IMR-90 (cell line): ENCODE data around the gene CD9. TPM values are rescaled to one million over a fixed set of nuclear protein-coding genes. Genes with fewer than 3 reads are reported as not detected.

Experiments
- ATAC-seq: fragments of 200-7000 bp; cut with Tn5 transposase; 2 replicates; pipeline ENCODE4 v1.9.1; 2020; ENCODE audit warnings: low read depth, mild to moderate bottlenecking, moderate library complexity
- BruUV-seq: library from RNA; stranded (reverse); fragments of 400-500 nt; replicated peaks from 2 replicates; lab custom pipeline; 2021; lab: Mats Ljungman, UMichigan
- CTCF ChIA-PET: fragments of 300-600 bp; formaldehyde crosslinking; extraction: SDS; loops from one replicate; lab custom pipeline; 2021; ENCODE audit warnings: antibody characterized with exemption; lab: Yijun Ruan, JAX
- POLR2A ChIA-PET: fragments of 300-600 bp; sonication (Branson Sonifier 250); formaldehyde crosslinking; loops from one replicate; lab custom pipeline; 2022; ENCODE audit warnings: antibody characterized with exemption; ENCODE audit not compliant: unreplicated experiment; lab: Charles Lee
- DNase-seq: peaks from one replicate; pipeline ENCODE4 v3.0.0; 2013
- H2AFZ ChIP-seq: replicated peaks from 2 replicates; pipeline ENCODE3; 2013; ENCODE audit warnings: low read length, mild to moderate bottlenecking; ENCODE audit not compliant: poor library complexity
- H2AK5ac ChIP-seq: 2 replicates; pipeline ENCODE4 v1.6.1; 2013; ENCODE audit warnings: low read depth, low read length, inconsistent platforms
- H2AK9ac ChIP-seq: replicated peaks from 2 replicates; pipeline ENCODE3; 2013; ENCODE audit warnings: mild to moderate bottlenecking, low read depth, low read length, moderate library complexity; ENCODE audit not compliant: poor library complexity
- H2BK120ac ChIP-seq: 2 replicates; pipeline ENCODE4 v1.6.1; 2013; ENCODE audit warnings: low read depth, low read length, inconsistent platforms
- H2BK15ac ChIP-seq: 3 replicates; pipeline ENCODE4 v1.6.1; 2013; ENCODE audit warnings: low read depth, low read length, inconsistent platforms
- H2BK20ac ChIP-seq: 2 replicates; pipeline ENCODE4 v1.6.1; 2013; ENCODE audit warnings: low read depth, mild to moderate bottlenecking, inconsistent platforms, low read length, moderate library complexity
- H2BK5ac ChIP-seq: 2 replicates; pipeline ENCODE4 v1.6.1; 2013; ENCODE audit warnings: mild to moderate bottlenecking, low read depth, low read length, inconsistent platforms; ENCODE audit not compliant: poor library complexity, severe bottlenecking
- H3K14ac ChIP-seq: replicated peaks from 2 replicates; pipeline ENCODE4 v1.6.1; 2013; ENCODE audit warnings: low read depth, low read length, inconsistent platforms
- H3K18ac ChIP-seq: 2 replicates; pipeline ENCODE4 v1.6.1; 2013; ENCODE audit warnings: low read depth, low read length, control low read depth
- H3K23ac ChIP-seq: 2 replicates; pipeline ENCODE4 v1.6.1; 2013; ENCODE audit warnings: low read depth, low read length, inconsistent platforms
- H3K27ac ChIP-seq: 2 replicates; pipeline ENCODE4 v1.5.1; 2013; ENCODE audit warnings: mild to moderate bottlenecking, control low read depth, low read length; ENCODE audit not compliant: insufficient read depth
- H3K27me3 ChIP-seq: 2 replicates; pipeline ENCODE4 v1.6.1; 2013; ENCODE audit warnings: low read length; ENCODE audit not compliant: control insufficient read depth, insufficient read depth
- H3K36me3 ChIP-seq: 2 replicates; pipeline ENCODE4 v1.6.1; 2013; ENCODE audit warnings: low read length, mixed read lengths; ENCODE audit not compliant: control insufficient read depth, insufficient read depth
- H3K4ac ChIP-seq: 2 replicates; pipeline ENCODE4 v1.6.1; 2013; ENCODE audit warnings: low read depth, low read length, inconsistent platforms
- H3K4me1 ChIP-seq: 2 replicates; pipeline ENCODE4 v1.6.1; 2013; ENCODE audit warnings: low read length, mixed read lengths; ENCODE audit not compliant: control insufficient read depth, insufficient read depth
- H3K4me2 ChIP-seq: 2 replicates; pipeline ENCODE4 v1.6.1; 2013; ENCODE audit warnings: low read depth, mild to moderate bottlenecking, control low read depth, low read length, moderate library complexity
- H3K4me3 ChIP-seq: 2 replicates; pipeline ENCODE4 v1.5.1; 2013; ENCODE audit warnings: low read depth, mild to moderate bottlenecking, control low read depth, low read length, moderate library complexity; ENCODE audit not compliant: insufficient read depth
- H3K56ac ChIP-seq: 2 replicates; pipeline ENCODE4 v1.6.1; 2013; ENCODE audit warnings: low read length, inconsistent platforms; ENCODE audit not compliant: insufficient read depth; ENCODE audit errors: extremely low read depth
- H3K79me1 ChIP-seq, 2 experiments: 2 replicates each; pipeline ENCODE4 v1.6.1; 2013; ENCODE audit warnings: low read length in 2 of 2, inconsistent platforms in 1 of 2, low read depth in 1 of 2
- H3K9ac ChIP-seq: 2 replicates; pipeline ENCODE4 v1.6.1; 2013; ENCODE audit warnings: low read depth, low read length, control low read depth
- H3K9me1 ChIP-seq: 2 replicates; pipeline ENCODE4 v1.6.1; 2013; ENCODE audit warnings: low read length, inconsistent platforms; ENCODE audit not compliant: insufficient read depth
- H3K9me3 ChIP-seq: 2 replicates; pipeline ENCODE4 v1.6.1; 2013; ENCODE audit warnings: low read length; ENCODE audit not compliant: control insufficient read depth, insufficient read depth
- H4K20me1 ChIP-seq: 2 replicates; pipeline ENCODE4 v1.6.1; 2013; ENCODE audit warnings: low read length, inconsistent platforms; ENCODE audit not compliant: insufficient read depth
- H4K5ac ChIP-seq: 2 replicates; pipeline ENCODE4 v1.6.1; 2013; ENCODE audit warnings: mild to moderate bottlenecking, low read depth, low read length, control low read depth
- H4K8ac ChIP-seq, 2 experiments: 2 replicates each; pipeline ENCODE4 v1.6.1; 2013; ENCODE audit warnings: low read depth in 2 of 2, low read length in 2 of 2, control low read depth in 1 of 2, inconsistent platforms in 1 of 2
- H4K91ac ChIP-seq: 2 replicates; pipeline ENCODE4 v1.6.1; 2013; ENCODE audit warnings: low read depth, low read length, inconsistent platforms; ENCODE audit not compliant: insufficient read depth
- BHLHE40 ChIP-seq: fragments of 150-350 bp; IDR thresholded peaks from 2 replicates; pipeline ENCODE4 v1.6.1; 2016; ENCODE audit warnings: mild to moderate bottlenecking, low read depth, low read length
- CHD1 ChIP-seq: IDR thresholded peaks from 2 replicates; pipeline ENCODE4 v1.6.1; 2012; ENCODE audit warnings: low read depth, low read length, improper control_type of control experiment
- FOS ChIP-seq: fragments of 150-350 bp; IDR thresholded peaks from 2 replicates; pipeline ENCODE4 v1.6.1; 2016; ENCODE audit warnings: low read depth, low read length
- MAFK ChIP-seq: IDR thresholded peaks from 2 replicates; pipeline ENCODE4 v1.6.1; 2012; ENCODE audit warnings: low read depth, low read length, improper control_type of control experiment
- MAZ ChIP-seq: IDR thresholded peaks from 2 replicates; pipeline ENCODE4 v1.6.1; 2012; ENCODE audit warnings: low read depth, mild to moderate bottlenecking, low read length, improper control_type of control experiment, moderate library complexity, borderline replicate concordance
- RCOR1 ChIP-seq: IDR thresholded peaks from 2 replicates; pipeline ENCODE4 v1.6.1; 2012; ENCODE audit warnings: mild to moderate bottlenecking, low read length, improper control_type of control experiment; ENCODE audit not compliant: insufficient replicate concordance
- RFX5 ChIP-seq: IDR thresholded peaks from 2 replicates; pipeline ENCODE4 v1.8.0; 2012; ENCODE audit warnings: low read depth, mild to moderate bottlenecking, low read length, moderate library complexity
- WGBS, 2 experiments: methylation state at CpG; one replicate each; pipeline versions ENCODE4 v1.1.5 to v1.1.7; 2013; ENCODE audit warnings: missing lambda C conversion rate in 2 of 2; ENCODE audit not compliant: insufficient read length in 1 of 2; ENCODE audit errors: extremely low coverage in 2 of 2; 5-methylcytosine and 5-hydroxymethylcytosine counted together
- dilution Hi-C: fragments of 300-500 bp; cut with HindIII; formaldehyde crosslinking; loops from one replicate; pipeline ENCODE4 v1.14.3; 2018; ENCODE audit warnings: low sequenced_read_pairs; ENCODE audit not compliant: unreplicated experiment
- in situ Hi-C: fragments of 300-500 bp; cut with MboI; formaldehyde crosslinking; loops from 3 replicates; pipeline ENCODE4 v1.14.3; 2019; ENCODE audit warnings: low sequenced_read_pairs, inconsistent platforms, mixed read lengths
- intact Hi-C: fragments of 100-400 bp; cut with micrococcal nuclease; formaldehyde crosslinking; loops from 2 replicates; pipeline ENCODE4 v1.10.0; 2022
- polyA plus RNA-seq, 3 experiments: library from polyadenylated mRNA; depleted of rRNA; stranded (reverse); fragments of >200 nt; gene quantifications; 2 replicates each; pipeline ENCODE4 v1.2.3, GENCODE V29; 2012; ENCODE audit warnings: low replicate concordance in 1 of 3
- total RNA-seq: library from RNA; depleted of rRNA; stranded (reverse); fragments of >200 nt; gene quantifications from 2 replicates; pipeline ENCODE4 v1.2.3, GENCODE V29; 2012
- TF ChIP-seq, protein P1 (sequence below): conservative IDR thresholded peaks from 2 replicates; pipeline ENCODE4 v1.5.1; 2012; ENCODE audit warnings: mild to moderate bottlenecking, low read depth, low read length, improper control_type of control experiment
- TF ChIP-seq, protein P2 (sequence below): fragments of 150-350 bp; IDR thresholded peaks from 2 replicates; pipeline ENCODE4 v1.6.1; 2016; ENCODE audit warnings: low read depth, mild to moderate bottlenecking, low read length, moderate library complexity, borderline replicate concordance
- TF ChIP-seq, protein P3 (sequence below): fragments of 150-350 bp; IDR thresholded peaks from 2 replicates; pipeline ENCODE4 v1.6.1; 2017; ENCODE audit warnings: mild to moderate bottlenecking, antibody characterized with exemption, low read length, low read depth

CD9 gene
- total and polyA plus RNA-seq, 2 of the 4 experiments (the other 2 are of a cell fraction): 48.8 to 70.9 TPM

DNA sequence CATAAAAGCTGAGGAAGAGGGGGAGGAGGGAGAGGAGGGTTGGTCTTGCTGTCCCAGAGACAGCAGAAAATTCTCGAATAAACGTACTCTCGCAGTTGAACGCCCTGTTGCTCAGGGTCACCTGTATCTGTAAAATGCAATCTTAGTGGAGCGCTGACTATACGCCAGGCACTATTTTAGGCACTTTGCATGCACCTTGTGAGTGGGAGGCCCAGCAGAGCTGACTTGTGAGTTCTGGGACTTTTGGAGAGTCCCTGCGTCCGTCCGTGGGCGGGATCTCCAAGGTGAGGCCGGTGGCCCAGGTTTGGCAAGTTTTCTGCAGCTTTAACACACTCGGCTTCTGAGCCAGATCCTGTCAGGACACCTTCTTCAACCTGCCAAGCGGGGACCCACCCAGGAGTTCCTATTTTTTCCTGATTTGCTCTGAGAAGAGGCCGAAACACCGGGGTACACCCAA lies 77.8 kb downstream of the CD9 start (continued):
- TF ChIP-seq RCOR1: no peak

DNA sequence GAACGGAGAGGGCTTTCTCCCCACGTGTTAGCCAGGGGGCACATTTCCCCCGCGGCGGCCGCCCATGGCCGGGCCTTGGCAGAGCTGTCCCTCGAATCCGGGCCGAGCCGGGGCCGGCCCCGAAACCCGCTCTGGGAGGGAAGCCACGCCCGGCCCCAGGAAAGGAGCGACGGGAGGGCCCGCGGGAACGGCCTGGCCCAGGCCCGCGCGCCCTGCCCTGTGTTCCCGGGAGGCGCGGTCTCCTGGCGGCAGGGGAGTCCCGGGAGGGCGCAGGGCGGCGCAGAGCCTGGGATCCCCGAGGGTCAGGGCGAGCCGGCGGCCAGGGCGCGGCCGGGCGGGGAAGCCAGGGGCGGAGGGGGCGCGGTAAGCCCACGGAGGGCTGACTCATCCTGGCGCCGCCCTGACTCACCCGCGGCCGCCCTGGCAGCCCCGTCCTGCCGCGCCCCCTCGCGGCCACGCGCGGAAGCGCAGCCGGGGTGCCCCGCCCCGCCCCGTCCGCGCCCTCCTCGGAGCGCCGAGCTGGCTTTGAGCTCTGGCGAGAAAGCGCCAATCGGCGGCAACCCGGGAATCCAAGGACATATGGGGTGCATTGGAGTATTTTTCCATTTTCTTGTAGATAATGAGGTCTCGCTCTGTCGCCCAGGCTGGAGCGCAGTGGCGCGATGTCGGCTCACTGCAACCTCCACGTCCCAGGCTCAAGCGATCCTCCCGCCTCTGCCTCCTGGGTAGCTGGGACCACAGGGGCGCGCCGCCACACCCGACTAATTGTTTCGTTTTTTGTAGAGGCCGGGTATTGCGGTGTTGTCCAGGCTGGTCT lies 78.4 kb downstream of the CD9 start:
- Histone ChIP-seq H3K18ac (peak overlapping the region; percentile 63), H2AK9ac (peak overlapping the region; percentile 96), H2BK5ac (peak overlapping the region; percentile 90), H3K27ac (peak overlapping the region; percentile 78), H3K9me3 (no peaks in the 10 kb centered on the region), H3K23ac (peak overlapping the region; percentile 78; the same call in 1 of the 2 replicates), H3K4me2 (peak overlapping the region; percentile 71), H4K5ac (peak overlapping the region; percentile 81), H4K91ac (peak overlapping the region; percentile 92), H3K14ac (peak overlapping the region; percentile 37), H2BK20ac (peak overlapping the region; percentile 96), H2BK120ac (peak overlapping the region; percentile 97), H2AK5ac (peak overlapping the region; percentile 98), H3K36me3 (no peaks in the 10 kb centered on the region), H3K79me1 (peaks cover 0 to 6% of the 10 kb centered on the region in 2 experiments; a peak in 1 of 4 replicates), H3K56ac (no peak overlapping the region), H4K20me1 (no peaks in the 10 kb centered on the region), H2BK15ac (peak overlapping the region; percentile 87; the same call in 2 of the 3 replicates), H3K4ac (peak overlapping the region; percentile 95), H3K9me1 (peaks cover 30% of the 10 kb centered on the region), H3K27me3 (no peaks in the 10 kb centered on the region), H4K8ac (peak overlapping the region; percentile 80 to 83), H3K4me1 (peaks cover 31% of the 10 kb centered on the region), H3K9ac (peak overlapping the region; percentile 35), H2AFZ (peak overlapping the region; percentile 92), H3K4me3 (peak overlapping the region; percentile 56)
- POLR2A ChIA-PET: no interaction called here
- BruUV-seq: no TSS peak
- in situ Hi-C loops: loop anchor here (5.0 to 25.0 kb wide), 3 partner anchors 71 to 816 kb away; no protein-coding TSS in a partner anchor
- dilution Hi-C loops: no loop called here
- peak; percentile 74 for DNase-seq
- peak; percentile 81 for ATAC-seq
- intact Hi-C loops: loop anchor here (1.0 to 2.0 kb wide), 3 partner anchors 48 to 215 kb away; no protein-coding TSS in a partner anchor
- WGBS, 2 experiments: 14% methylated on average over 44 of the region's 88 CpGs; no CpG with 5 or more reads in 1 of the 2 experiments
- CTCF ChIA-PET: interaction anchor here (0.5 to 3.7 kb wide), 17 partner anchors 23 to 291 kb away, joined by 3 to 29 read pairs (median 3); no protein-coding TSS in a partner anchor
- TF ChIP-seq RFX5 (no peak), FOS (peak; percentile 95), RCOR1 (no peak), CHD1 (no peak), MAFK (no peak), BHLHE40 (peak; percentile 25; the same call in 1 of the 2 replicates), MAZ (peak; percentile 91)
- TF ChIP-seq, protein P1, sequence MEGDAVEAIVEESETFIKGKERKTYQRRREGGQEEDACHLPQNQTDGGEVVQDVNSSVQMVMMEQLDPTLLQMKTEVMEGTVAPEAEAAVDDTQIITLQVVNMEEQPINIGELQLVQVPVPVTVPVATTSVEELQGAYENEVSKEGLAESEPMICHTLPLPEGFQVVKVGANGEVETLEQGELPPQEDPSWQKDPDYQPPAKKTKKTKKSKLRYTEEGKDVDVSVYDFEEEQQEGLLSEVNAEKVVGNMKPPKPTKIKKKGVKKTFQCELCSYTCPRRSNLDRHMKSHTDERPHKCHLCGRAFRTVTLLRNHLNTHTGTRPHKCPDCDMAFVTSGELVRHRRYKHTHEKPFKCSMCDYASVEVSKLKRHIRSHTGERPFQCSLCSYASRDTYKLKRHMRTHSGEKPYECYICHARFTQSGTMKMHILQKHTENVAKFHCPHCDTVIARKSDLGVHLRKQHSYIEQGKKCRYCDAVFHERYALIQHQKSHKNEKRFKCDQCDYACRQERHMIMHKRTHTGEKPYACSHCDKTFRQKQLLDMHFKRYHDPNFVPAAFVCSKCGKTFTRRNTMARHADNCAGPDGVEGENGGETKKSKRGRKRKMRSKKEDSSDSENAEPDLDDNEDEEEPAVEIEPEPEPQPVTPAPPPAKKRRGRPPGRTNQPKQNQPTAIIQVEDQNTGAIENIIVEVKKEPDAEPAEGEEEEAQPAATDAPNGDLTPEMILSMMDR: peak; percentile 92
- TF ChIP-seq, protein P2, sequence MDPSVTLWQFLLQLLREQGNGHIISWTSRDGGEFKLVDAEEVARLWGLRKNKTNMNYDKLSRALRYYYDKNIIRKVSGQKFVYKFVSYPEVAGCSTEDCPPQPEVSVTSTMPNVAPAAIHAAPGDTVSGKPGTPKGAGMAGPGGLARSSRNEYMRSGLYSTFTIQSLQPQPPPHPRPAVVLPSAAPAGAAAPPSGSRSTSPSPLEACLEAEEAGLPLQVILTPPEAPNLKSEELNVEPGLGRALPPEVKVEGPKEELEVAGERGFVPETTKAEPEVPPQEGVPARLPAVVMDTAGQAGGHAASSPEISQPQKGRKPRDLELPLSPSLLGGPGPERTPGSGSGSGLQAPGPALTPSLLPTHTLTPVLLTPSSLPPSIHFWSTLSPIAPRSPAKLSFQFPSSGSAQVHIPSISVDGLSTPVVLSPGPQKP: no peak
- TF ChIP-seq, protein P3, sequence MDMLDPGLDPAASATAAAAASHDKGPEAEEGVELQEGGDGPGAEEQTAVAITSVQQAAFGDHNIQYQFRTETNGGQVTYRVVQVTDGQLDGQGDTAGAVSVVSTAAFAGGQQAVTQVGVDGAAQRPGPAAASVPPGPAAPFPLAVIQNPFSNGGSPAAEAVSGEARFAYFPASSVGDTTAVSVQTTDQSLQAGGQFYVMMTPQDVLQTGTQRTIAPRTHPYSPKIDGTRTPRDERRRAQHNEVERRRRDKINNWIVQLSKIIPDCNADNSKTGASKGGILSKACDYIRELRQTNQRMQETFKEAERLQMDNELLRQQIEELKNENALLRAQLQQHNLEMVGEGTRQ: no peak
